GM12873 (cell line): ENCODE data around the gene HTR3C.

Source experiments
- CTCF ChIP-seq: IDR thresholded peaks from 2 replicates; pipeline ENCODE4 v1.5.1; 2012; ENCODE audit warnings: low read depth, mild to moderate bottlenecking, moderate library complexity, low read length, control low read depth; ENCODE audit not compliant: insufficient read depth; ENCODE audit errors: missing control alignments

HTR3C gene

DNA sequence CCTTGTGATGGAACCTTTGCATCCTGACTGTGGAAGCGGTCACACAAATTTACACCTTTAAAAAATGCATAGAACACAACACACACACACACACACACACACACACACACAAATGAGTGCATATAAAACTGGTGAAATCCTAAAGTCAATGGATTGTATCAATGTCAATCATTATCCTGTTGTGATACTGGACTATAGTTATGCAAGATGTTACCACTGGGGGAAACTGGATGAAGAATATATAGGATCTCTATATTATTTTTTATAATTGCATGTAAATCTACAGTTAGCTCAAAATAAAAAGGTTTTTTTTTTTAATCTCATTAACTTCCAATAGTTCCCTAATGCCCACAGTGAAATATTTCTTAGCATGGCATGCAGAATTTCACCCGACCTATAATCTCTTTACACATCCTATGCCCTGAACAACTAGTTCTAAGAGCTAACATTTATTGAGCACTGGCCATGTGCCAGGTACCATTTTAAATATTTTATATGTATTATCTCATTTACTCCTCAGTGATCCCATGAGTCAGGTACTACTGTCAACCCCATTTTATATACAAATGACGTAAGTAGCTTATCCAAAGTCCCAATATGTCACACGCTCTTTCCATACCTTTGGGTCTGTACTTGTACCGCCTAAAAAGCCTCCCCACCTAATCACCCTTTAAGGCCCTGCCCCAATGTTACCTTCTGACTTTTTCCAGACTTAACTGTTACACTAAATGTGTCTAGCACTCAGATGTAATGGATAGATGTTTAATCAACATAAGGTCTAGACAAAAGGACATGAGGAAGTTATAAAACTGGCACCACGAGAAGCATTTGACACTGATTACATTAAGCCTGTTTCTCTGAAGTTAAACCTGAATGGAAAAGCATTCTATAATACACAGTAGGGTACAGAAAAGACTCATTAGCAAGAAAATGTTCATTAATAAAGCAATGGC lies 40.6 kb upstream of the HTR3C start:
- no peak for TF ChIP-seq CTCF

DNA sequence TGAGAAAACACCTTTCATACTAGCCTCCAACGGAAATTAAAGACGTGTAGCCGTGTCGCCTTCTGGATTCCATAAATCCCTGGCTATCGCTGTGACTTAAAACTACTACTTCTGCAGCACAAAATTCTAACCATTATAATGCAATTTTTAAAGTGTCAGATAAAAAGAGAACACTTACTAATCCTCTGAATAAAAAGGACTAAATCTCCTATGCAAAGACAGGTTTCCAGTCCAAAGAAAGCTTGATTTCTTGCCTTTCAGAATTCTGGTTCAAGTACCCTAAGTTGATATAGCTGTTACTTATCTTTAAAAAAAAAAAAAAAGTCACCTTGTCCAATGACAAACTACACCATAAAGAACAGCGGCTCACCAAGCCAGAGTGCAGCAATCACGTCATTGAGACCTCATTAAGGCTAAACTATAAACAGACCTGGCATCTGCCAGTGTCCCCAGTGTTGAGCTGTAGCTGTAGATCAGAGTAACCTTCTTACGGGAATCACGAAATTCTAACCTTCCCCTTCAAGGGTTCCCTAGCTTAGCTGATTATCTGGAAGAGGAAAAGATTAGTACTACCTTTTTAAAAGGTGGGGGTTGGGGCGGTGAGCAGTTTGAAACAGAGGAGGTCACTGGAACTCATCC lies 37.3 kb upstream of the HTR3C start:
- TF ChIP-seq CTCF = no peak

- no peak for TF ChIP-seq CTCF
These were observed 36.7 kb upstream of the HTR3C start for GRCh38 chr3:184016169-184016570.

DNA sequence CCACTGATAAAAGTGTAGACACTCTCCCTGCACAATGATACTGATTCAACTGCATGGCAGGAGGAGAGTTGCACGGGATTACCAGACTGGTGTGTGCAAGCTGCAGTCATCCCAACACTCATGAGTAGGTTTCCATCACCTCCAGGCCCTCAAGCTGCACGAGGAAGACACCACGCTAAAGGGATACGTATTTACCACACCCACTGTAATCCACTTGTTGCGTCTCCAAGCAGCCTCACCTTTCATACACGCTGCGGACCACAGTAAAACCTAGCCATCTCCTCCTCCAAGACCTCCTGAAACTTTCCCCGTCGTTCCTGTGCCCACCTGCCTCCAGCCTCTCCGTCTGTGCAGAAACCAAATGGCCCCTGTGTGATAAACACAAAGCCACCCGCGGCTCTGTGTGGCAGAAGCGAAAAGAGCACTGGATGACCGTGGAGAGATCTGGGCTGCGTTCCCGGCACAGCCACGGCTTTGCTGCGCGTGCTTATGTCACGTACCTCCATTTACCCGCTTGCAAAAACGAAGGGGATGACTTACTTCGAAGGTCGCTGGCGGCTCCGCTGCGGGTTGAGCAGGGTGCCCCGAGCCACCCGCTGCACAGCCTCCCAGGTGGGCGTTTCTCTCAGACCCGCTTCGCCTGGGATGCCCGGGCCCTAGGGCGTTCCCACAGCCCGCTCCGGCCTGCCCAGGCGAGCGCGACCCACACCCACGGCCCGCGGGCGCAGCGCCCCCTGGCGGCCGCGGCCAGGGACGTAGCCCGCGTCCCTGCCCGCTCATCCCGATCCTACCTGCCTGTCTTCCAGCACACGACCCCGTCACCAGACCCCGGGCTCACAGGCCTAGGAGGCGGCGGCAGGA lies 35.8 kb upstream of the HTR3C start:
- TF ChIP-seq CTCF = peak; percentile 89

DNA sequence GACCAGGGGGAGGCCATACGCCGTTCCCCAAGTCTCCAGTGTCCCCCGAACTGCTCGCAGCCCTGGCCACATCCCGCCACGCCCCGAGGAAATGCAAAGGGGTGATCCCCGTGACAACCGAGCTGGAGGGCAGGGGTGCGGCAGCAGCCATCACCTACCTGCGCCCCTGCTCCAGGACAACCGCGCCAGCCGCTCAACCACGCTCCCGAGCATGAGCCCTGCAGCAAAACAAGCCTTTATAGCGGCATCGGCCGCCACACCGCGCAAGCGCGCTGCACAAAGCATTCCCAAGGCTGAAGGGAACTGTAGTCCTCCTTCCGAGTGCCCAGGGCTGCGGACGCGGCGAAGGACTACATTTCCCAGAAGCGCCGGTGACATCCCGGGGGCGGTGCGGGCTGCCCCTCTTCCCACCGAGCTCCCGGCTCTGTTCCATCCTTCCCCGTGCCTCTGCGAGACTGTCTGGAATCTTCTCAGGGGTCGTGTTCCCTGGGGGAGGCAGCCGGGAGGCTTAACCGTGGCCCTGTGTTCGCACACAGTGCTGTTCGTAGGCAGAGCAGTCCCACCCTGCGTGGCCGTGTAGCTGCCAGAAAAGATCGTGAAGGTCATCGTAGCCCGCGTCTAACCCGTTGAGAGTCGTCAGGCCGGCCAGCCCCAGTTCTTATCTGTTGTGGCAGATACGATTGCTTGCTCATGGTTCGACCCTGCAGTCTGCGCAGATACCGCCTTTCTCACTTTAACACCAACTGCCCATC lies 35.0 kb upstream of the HTR3C start, which contains the start of gene ABCC5:
TSS of gene ABCC5 (minus strand) at position 213 of the 752 bp plus-strand sequence. CDS start 3,492 bp downstream, outside the sequence.
- no peak for TF ChIP-seq CTCF

- TF ChIP-seq CTCF = no peak
These were observed 34.3 kb upstream of the HTR3C start for GRCh38 chr3:184018424-184018973.
